GM21825 (cell line): ENCODE data around the gene MGME1.
"Not testable (repeated sequence)": the region's sequence is repeated elsewhere in the genome, so short reads cannot be mapped to it uniquely, and the experiment has no call there.

ENCODE experiments used
- ATAC-seq: cut with Tn5 transposase; IDR thresholded peaks from one replicate; pipeline ENCODE4 v1.9.1; 2021; ENCODE audit warnings: mild to moderate bottlenecking, moderate library complexity; ENCODE audit not compliant: unreplicated experiment

MGME1 gene

DNA sequence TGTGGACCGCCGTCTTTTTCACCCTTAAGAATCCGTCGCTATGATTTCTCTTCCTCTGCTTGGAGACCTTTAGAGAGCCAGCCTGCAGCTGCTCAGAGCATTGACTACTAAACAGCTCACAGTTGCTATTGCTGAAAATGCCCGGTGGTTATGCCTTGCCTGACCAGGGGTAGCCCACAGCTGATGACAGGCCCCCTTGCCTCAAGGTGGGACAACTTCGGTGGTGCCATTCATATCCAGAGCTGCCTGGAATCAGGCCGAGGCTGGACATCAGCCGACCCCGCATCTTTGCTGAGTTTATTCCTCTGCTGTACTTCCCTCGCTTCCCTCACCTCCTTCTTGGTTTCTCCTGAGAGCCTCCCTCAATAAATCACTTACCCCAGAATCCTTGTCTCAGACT, 49.3 kb downstream of the MGME1 start:
- no peak for ATAC-seq

DNA sequence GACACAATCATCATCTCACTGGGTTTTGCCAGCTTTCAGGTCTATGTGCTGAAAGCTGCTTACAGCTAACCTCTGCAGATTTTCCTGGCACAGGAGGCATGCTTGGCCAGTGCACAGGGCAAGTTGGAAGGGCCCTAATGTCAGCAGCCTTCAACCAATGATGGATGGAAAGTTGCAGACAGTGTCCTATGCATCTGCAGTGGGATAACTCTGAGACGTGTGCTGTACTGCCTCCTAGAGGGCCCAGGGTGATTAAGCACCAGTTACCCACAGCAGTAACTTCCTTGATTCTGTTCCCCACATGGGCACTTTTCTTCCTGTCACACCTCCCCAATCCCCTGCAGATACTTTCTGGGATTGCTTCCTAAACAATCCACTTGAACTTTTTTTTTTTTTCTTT, 50.2 kb downstream of the MGME1 start:
- ATAC-seq: peak; percentile 68

DNA sequence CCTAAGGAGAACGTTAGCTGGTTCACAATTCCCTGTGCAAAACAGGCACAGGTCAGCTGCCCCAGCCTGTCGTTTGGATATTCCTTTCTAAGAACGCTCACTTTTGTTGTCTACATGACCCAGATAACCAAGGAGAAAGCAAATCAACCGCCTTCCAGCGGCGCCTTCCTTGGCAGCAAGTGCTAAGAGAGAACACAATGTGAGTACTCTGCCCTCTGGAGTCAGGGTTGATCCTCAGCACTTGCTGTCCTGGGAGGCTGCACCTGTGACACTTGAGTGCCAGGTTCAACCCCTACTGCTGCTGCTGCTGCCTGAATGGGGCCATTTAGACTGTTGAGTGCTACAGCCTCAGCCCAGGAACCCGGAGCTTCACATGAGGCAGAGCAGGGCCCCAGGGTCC, 52.1 kb downstream of the MGME1 start:
- no peak for ATAC-seq

- ATAC-seq: no peak
These were observed 55.8 kb downstream of the MGME1 start for GRCh38 chr20:18024606-18025127.

GRCh38 chr20:18027011-18027410, 58.2 kb downstream of the MGME1 start:
- not testable (repeated sequence) for ATAC-seq

- ATAC-seq: no peak
These were observed 61.2 kb downstream of the MGME1 start for GRCh38 chr20:18030020-18030419.

DNA sequence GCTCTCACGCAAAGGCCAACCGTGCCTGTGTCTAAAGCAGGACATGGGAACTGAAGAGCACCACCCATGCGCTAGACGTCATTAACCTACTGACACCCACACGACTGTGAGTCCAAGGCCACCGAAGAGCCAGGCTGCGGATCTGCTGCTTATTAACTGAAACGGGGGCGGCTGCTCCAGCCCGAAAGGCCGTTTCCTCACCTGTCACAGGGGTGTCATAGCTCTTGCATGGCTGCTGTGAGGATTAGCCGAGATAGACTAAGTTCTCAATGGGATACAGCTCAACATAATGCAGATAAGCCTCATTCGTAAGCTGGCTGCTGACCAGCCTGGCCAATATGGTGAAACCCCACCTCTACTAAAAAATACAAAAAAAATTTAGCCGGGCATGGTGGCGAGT, 62.2 kb downstream of the MGME1 start:
- no peak for ATAC-seq

GRCh38 chr20:18031888-18032509, 63.2 kb downstream of the MGME1 start:
- no peak for ATAC-seq

- no peak for ATAC-seq
These were observed 64.4 kb downstream of the MGME1 start for GRCh38 chr20:18032977-18033892.

DNA sequence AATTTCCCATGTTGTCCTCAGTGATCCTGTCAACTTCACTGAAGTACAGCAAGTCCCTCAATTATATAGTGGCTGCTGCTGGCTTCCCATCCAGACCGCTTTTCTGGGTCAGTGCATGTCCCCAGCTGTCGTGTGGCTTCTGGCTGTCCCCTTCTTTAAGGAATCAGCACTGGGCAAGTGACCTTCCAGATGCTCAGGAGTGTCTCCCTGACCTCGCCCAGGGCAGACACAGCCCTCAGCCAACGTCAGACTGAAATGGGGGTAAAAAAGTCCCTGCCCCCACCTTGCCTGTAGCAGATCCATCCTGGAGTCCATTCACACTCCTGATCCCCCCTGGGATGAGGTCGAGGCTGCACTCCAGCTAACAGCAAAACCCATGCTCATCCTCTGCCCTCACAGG, 65.2 kb downstream of the MGME1 start:
- ATAC-seq: no peak

- ATAC-seq: no peak
These were observed 70.2 kb downstream of the MGME1 start for GRCh38 chr20:18039063-18039462.
